GM12892 (cell line): ENCODE data around the gene TWF2.

Experiments
- POLR2A ChIP-seq: IDR thresholded peaks from 2 replicates; pipeline ENCODE4 v1.6.1; 2011; ENCODE audit warnings: low read depth, low read length, control low read depth
- POLR2AphosphoS5 ChIP-seq: IDR thresholded peaks from 2 replicates; pipeline ENCODE4 v1.6.1; 2011; ENCODE audit warnings: low read depth, low read length, control low read depth

DNA sequence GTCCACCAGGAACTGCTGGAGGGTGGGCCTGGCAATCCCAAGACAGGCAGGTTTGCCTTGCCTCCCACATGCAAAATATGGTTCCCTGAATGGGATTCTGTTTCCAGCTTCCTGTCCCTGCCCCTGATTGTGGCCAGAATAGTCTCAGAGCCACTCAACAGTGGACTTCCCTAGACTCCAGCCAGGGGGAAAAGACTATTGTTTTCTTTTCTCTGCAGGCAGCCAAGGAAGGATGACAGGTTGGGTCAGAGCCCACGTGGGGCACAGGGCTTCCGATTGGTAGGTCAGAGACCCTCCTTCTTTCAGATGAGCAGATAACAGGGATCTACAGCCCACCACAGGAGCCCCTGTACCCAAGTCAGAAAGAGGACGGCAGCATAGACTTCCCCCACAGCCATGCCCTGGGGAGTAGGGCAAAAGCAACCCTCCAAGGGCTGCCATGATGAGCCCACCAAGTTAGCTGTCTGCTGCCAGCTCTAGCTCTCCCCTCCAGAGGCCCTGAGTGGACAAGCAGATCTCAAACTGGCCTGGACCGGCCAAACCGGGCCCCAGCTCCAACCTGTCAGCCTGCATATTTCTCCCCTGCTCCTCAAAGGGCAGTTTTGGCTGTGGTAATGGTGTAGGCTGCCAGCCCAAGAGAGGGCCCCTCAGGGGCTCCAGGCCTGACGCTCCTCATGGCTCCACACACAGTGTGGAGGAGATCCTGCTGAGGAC lies 19.9 kb downstream of the TWF2 start:
- TF ChIP-seq POLR2AphosphoS5 (no peak), POLR2A (no peak)
